IMR-90 (cell line): ENCODE data around the gene BCL2. TPM values are rescaled to one million over a fixed set of nuclear protein-coding genes. Genes with fewer than 3 reads are reported as not detected.
"Not testable (repeated sequence)": the region's sequence is repeated elsewhere in the genome, so short reads cannot be mapped to it uniquely, and the experiment has no call there.

Source experiments
- ATAC-seq: fragments of 200-7000 bp; cut with Tn5 transposase; 2 replicates; pipeline ENCODE4 v1.9.1; 2020; ENCODE audit warnings: low read depth, mild to moderate bottlenecking, moderate library complexity
- BruUV-seq: library from RNA; stranded (reverse); fragments of 400-500 nt; replicated peaks from 2 replicates; lab custom pipeline; 2021; lab: Mats Ljungman, UMichigan
- CTCF ChIA-PET: fragments of 300-600 bp; formaldehyde crosslinking; extraction: SDS; loops from one replicate; lab custom pipeline; 2021; ENCODE audit warnings: antibody characterized with exemption; lab: Yijun Ruan, JAX
- POLR2A ChIA-PET: fragments of 300-600 bp; sonication (Branson Sonifier 250); formaldehyde crosslinking; loops from one replicate; lab custom pipeline; 2022; ENCODE audit warnings: antibody characterized with exemption; ENCODE audit not compliant: unreplicated experiment; lab: Charles Lee
- DNase-seq: peaks from one replicate; pipeline ENCODE4 v3.0.0; 2013
- H2AFZ ChIP-seq: replicated peaks from 2 replicates; pipeline ENCODE3; 2013; ENCODE audit warnings: low read length, mild to moderate bottlenecking; ENCODE audit not compliant: poor library complexity
- H2AK5ac ChIP-seq: 2 replicates; pipeline ENCODE4 v1.6.1; 2013; ENCODE audit warnings: low read depth, low read length, inconsistent platforms
- H2AK9ac ChIP-seq: replicated peaks from 2 replicates; pipeline ENCODE3; 2013; ENCODE audit warnings: mild to moderate bottlenecking, low read depth, low read length, moderate library complexity; ENCODE audit not compliant: poor library complexity
- H2BK120ac ChIP-seq: 2 replicates; pipeline ENCODE4 v1.6.1; 2013; ENCODE audit warnings: low read depth, low read length, inconsistent platforms
- H2BK15ac ChIP-seq: 3 replicates; pipeline ENCODE4 v1.6.1; 2013; ENCODE audit warnings: low read depth, low read length, inconsistent platforms
- H2BK20ac ChIP-seq: 2 replicates; pipeline ENCODE4 v1.6.1; 2013; ENCODE audit warnings: low read depth, mild to moderate bottlenecking, inconsistent platforms, low read length, moderate library complexity
- H2BK5ac ChIP-seq: 2 replicates; pipeline ENCODE4 v1.6.1; 2013; ENCODE audit warnings: mild to moderate bottlenecking, low read depth, low read length, inconsistent platforms; ENCODE audit not compliant: poor library complexity, severe bottlenecking
- H3K14ac ChIP-seq: replicated peaks from 2 replicates; pipeline ENCODE4 v1.6.1; 2013; ENCODE audit warnings: low read depth, low read length, inconsistent platforms
- H3K18ac ChIP-seq: 2 replicates; pipeline ENCODE4 v1.6.1; 2013; ENCODE audit warnings: low read depth, low read length, control low read depth
- H3K23ac ChIP-seq: 2 replicates; pipeline ENCODE4 v1.6.1; 2013; ENCODE audit warnings: low read depth, low read length, inconsistent platforms
- H3K27ac ChIP-seq: 2 replicates; pipeline ENCODE4 v1.5.1; 2013; ENCODE audit warnings: mild to moderate bottlenecking, control low read depth, low read length; ENCODE audit not compliant: insufficient read depth
- H3K27me3 ChIP-seq: 2 replicates; pipeline ENCODE4 v1.6.1; 2013; ENCODE audit warnings: low read length; ENCODE audit not compliant: control insufficient read depth, insufficient read depth
- H3K36me3 ChIP-seq: 2 replicates; pipeline ENCODE4 v1.6.1; 2013; ENCODE audit warnings: low read length, mixed read lengths; ENCODE audit not compliant: control insufficient read depth, insufficient read depth
- H3K4ac ChIP-seq: 2 replicates; pipeline ENCODE4 v1.6.1; 2013; ENCODE audit warnings: low read depth, low read length, inconsistent platforms
- H3K4me1 ChIP-seq: 2 replicates; pipeline ENCODE4 v1.6.1; 2013; ENCODE audit warnings: low read length, mixed read lengths; ENCODE audit not compliant: control insufficient read depth, insufficient read depth
- H3K4me2 ChIP-seq: 2 replicates; pipeline ENCODE4 v1.6.1; 2013; ENCODE audit warnings: low read depth, mild to moderate bottlenecking, control low read depth, low read length, moderate library complexity
- H3K4me3 ChIP-seq: 2 replicates; pipeline ENCODE4 v1.5.1; 2013; ENCODE audit warnings: low read depth, mild to moderate bottlenecking, control low read depth, low read length, moderate library complexity; ENCODE audit not compliant: insufficient read depth
- H3K56ac ChIP-seq: 2 replicates; pipeline ENCODE4 v1.6.1; 2013; ENCODE audit warnings: low read length, inconsistent platforms; ENCODE audit not compliant: insufficient read depth; ENCODE audit errors: extremely low read depth
- H3K79me1 ChIP-seq, 2 experiments: 2 replicates each; pipeline ENCODE4 v1.6.1; 2013; ENCODE audit warnings: low read length in 2 of 2, inconsistent platforms in 1 of 2, low read depth in 1 of 2
- H3K9ac ChIP-seq: 2 replicates; pipeline ENCODE4 v1.6.1; 2013; ENCODE audit warnings: low read depth, low read length, control low read depth
- H3K9me1 ChIP-seq: 2 replicates; pipeline ENCODE4 v1.6.1; 2013; ENCODE audit warnings: low read length, inconsistent platforms; ENCODE audit not compliant: insufficient read depth
- H3K9me3 ChIP-seq: 2 replicates; pipeline ENCODE4 v1.6.1; 2013; ENCODE audit warnings: low read length; ENCODE audit not compliant: control insufficient read depth, insufficient read depth
- H4K20me1 ChIP-seq: 2 replicates; pipeline ENCODE4 v1.6.1; 2013; ENCODE audit warnings: low read length, inconsistent platforms; ENCODE audit not compliant: insufficient read depth
- H4K5ac ChIP-seq: 2 replicates; pipeline ENCODE4 v1.6.1; 2013; ENCODE audit warnings: mild to moderate bottlenecking, low read depth, low read length, control low read depth
- H4K8ac ChIP-seq, 2 experiments: 2 replicates each; pipeline ENCODE4 v1.6.1; 2013; ENCODE audit warnings: low read depth in 2 of 2, low read length in 2 of 2, control low read depth in 1 of 2, inconsistent platforms in 1 of 2
- H4K91ac ChIP-seq: 2 replicates; pipeline ENCODE4 v1.6.1; 2013; ENCODE audit warnings: low read depth, low read length, inconsistent platforms; ENCODE audit not compliant: insufficient read depth
- CEBPB ChIP-seq: IDR thresholded peaks from 2 replicates; pipeline ENCODE4 v1.6.1; 2012; ENCODE audit warnings: low read depth, low read length, improper control_type of control experiment
- CHD1 ChIP-seq: IDR thresholded peaks from 2 replicates; pipeline ENCODE4 v1.6.1; 2012; ENCODE audit warnings: low read depth, low read length, improper control_type of control experiment
- ELK1 ChIP-seq: fragments of 150-350 bp; IDR thresholded peaks from 2 replicates; pipeline ENCODE4 v1.6.1; 2016; ENCODE audit warnings: low read depth, mild to moderate bottlenecking, low read length, moderate library complexity, borderline replicate concordance
- MAFK ChIP-seq: IDR thresholded peaks from 2 replicates; pipeline ENCODE4 v1.6.1; 2012; ENCODE audit warnings: low read depth, low read length, improper control_type of control experiment
- RCOR1 ChIP-seq: IDR thresholded peaks from 2 replicates; pipeline ENCODE4 v1.6.1; 2012; ENCODE audit warnings: mild to moderate bottlenecking, low read length, improper control_type of control experiment; ENCODE audit not compliant: insufficient replicate concordance
- WGBS, 2 experiments: methylation state at CpG; one replicate each; pipeline versions ENCODE4 v1.1.5 to v1.1.7; 2013; ENCODE audit warnings: missing lambda C conversion rate in 2 of 2; ENCODE audit not compliant: insufficient read length in 1 of 2; ENCODE audit errors: extremely low coverage in 2 of 2; 5-methylcytosine and 5-hydroxymethylcytosine counted together
- dilution Hi-C: fragments of 300-500 bp; cut with HindIII; formaldehyde crosslinking; loops from one replicate; pipeline ENCODE4 v1.14.3; 2018; ENCODE audit warnings: low sequenced_read_pairs; ENCODE audit not compliant: unreplicated experiment
- in situ Hi-C: fragments of 300-500 bp; cut with MboI; formaldehyde crosslinking; loops from 3 replicates; pipeline ENCODE4 v1.14.3; 2019; ENCODE audit warnings: low sequenced_read_pairs, inconsistent platforms, mixed read lengths
- intact Hi-C: fragments of 100-400 bp; cut with micrococcal nuclease; formaldehyde crosslinking; loops from 2 replicates; pipeline ENCODE4 v1.10.0; 2022
- polyA plus RNA-seq, 3 experiments: library from polyadenylated mRNA; depleted of rRNA; stranded (reverse); fragments of >200 nt; gene quantifications; 2 replicates each; pipeline ENCODE4 v1.2.3, GENCODE V29; 2012; ENCODE audit warnings: low replicate concordance in 1 of 3
- total RNA-seq: library from RNA; depleted of rRNA; stranded (reverse); fragments of >200 nt; gene quantifications from 2 replicates; pipeline ENCODE4 v1.2.3, GENCODE V29; 2012

The BCL2 gene
- total and polyA plus RNA-seq, 2 of the 4 experiments (the other 2 are of a cell fraction) = 0.24 to 0.54 TPM

- peaks cover 16% of the 10 kb centered on the region for H4K20me1 ChIP-seq
- H2AK5ac ChIP-seq = no peak overlapping the region
- H3K79me1 ChIP-seq = peaks cover 11 to 34% of the 10 kb centered on the region in 2 experiments
- H3K4me3 ChIP-seq = no peak overlapping the region
- ChIA-PET CTCF (interaction anchor here (0.6 kb wide), 1 partner anchor 205 kb away, joined by 3 read pairs; no protein-coding TSS in a partner anchor), POLR2A (no interaction called here)
- no peak overlapping the region for H3K4me2 ChIP-seq
- DNase-seq = no peak
- H3K9me1 ChIP-seq = peaks cover 5% of the 10 kb centered on the region
- no peaks in the 10 kb centered on the region for H3K9me3 ChIP-seq
- no peak overlapping the region for H4K91ac ChIP-seq
- no peak overlapping the region for H3K27ac ChIP-seq
- 0 out of 2 replicates have a peak overlapping the region, but pooled peaks have one; percentile 8 for H3K23ac ChIP-seq
- no peak for TF ChIP-seq MAFK
- no peak for TF ChIP-seq CHD1
- TF ChIP-seq RCOR1 = no peak
- no peak for TF ChIP-seq ELK1
- no peak for TF ChIP-seq CEBPB
- H3K14ac ChIP-seq = no peak overlapping the region
- H3K36me3 ChIP-seq = peaks cover 22% of the 10 kb centered on the region
- dilution Hi-C loops (no loop called here), intact Hi-C loops (no loop called here), in situ Hi-C loops (no loop called here)
- no peak overlapping the region for H2BK15ac ChIP-seq
- no peak overlapping the region for H4K8ac ChIP-seq
- H2BK5ac ChIP-seq = no peak overlapping the region
- H2BK20ac ChIP-seq = no peak overlapping the region
- no peak overlapping the region for H4K5ac ChIP-seq
- 0 out of 2 replicates have a peak, but pooled peaks cover 3% of the 10 kb centered on the region for H3K4me1 ChIP-seq
- no peak overlapping the region for H2AFZ ChIP-seq
- BruUV-seq = no TSS peak
- no peak overlapping the region for H2AK9ac ChIP-seq
- H2BK120ac ChIP-seq = no peak overlapping the region
- 80% methylated on average over 2 of the region's 2 CpGs; no CpG with 5 or more reads in 1 of the 2 experiments for WGBS, 2 experiments
- no peak overlapping the region for H3K9ac ChIP-seq
- H3K18ac ChIP-seq = no peak overlapping the region
- H3K4ac ChIP-seq = no peak overlapping the region
- no peak overlapping the region for H3K56ac ChIP-seq
- no peak for ATAC-seq
- H3K27me3 ChIP-seq = no peaks in the 10 kb centered on the region
Observed at GRCh38 chr18:63363951-63364350, 44.4 kb upstream of the BCL2 start.

- intact Hi-C loops, H2BK15ac ChIP-seq, DNase-seq, H3K9me3 ChIP-seq, H3K4me3 ChIP-seq, in situ Hi-C loops, dilution Hi-C loops, H3K18ac ChIP-seq, POLR2A ChIA-PET, H4K91ac ChIP-seq, H3K27me3 ChIP-seq, H3K27ac ChIP-seq, H3K56ac ChIP-seq, H3K4ac ChIP-seq, H3K9ac ChIP-seq, H2BK120ac ChIP-seq, H3K14ac ChIP-seq, H3K9me1 ChIP-seq, H2AK9ac ChIP-seq, H4K5ac ChIP-seq, H3K4me2 ChIP-seq, H2AFZ ChIP-seq, H2AK5ac ChIP-seq, H3K23ac ChIP-seq, H3K4me1 ChIP-seq, H4K8ac ChIP-seq, H2BK5ac ChIP-seq, BruUV-seq, ATAC-seq, H2BK20ac ChIP-seq: not testable (repeated sequence)
- WGBS, 2 experiments = no CpG with 5 or more reads among the region's 2 CpGs
- Histone ChIP-seq H3K79me1 (peaks cover 11 to 33% of the 10 kb centered on the region in 2 experiments), H3K36me3 (peaks cover 24% of the 10 kb centered on the region), H4K20me1 (peaks cover 16% of the 10 kb centered on the region)
- CTCF ChIA-PET = interaction anchor here (0.6 kb wide), 1 partner anchor 206 kb away, joined by 3 read pairs; no protein-coding TSS in a partner anchor
Observed at GRCh38 chr18:63363420-63363819, 43.9 kb upstream of the BCL2 start.
